Uterus (tissue), 2 donors: ENCODE measurements around the gene CDK5.

Experiments
- POLR2A ChIP-seq, 2 donors: fragments of 450-650 bp; IDR thresholded peaks; one replicate each; pipeline ENCODE4 v1.6.1; 2016; ENCODE audit warnings: antibody characterized with exemption in 2 of 2, mild to moderate bottlenecking in 1 of 2, moderate library complexity in 1 of 2
- TF ChIP-seq, protein P1 (sequence below), 4 experiments: fragments of 200-600 bp in 2 of 4; fragments of 450-650 bp in 2 of 4; sonication (generic) in 2 of 4; IDR thresholded peaks; one replicate each; pipeline ENCODE4 v1.5.1; 2016 to 2019; ENCODE audit warnings: antibody characterized with exemption in 4 of 4, mild to moderate bottlenecking in 2 of 4, moderate library complexity in 1 of 4

DNA sequence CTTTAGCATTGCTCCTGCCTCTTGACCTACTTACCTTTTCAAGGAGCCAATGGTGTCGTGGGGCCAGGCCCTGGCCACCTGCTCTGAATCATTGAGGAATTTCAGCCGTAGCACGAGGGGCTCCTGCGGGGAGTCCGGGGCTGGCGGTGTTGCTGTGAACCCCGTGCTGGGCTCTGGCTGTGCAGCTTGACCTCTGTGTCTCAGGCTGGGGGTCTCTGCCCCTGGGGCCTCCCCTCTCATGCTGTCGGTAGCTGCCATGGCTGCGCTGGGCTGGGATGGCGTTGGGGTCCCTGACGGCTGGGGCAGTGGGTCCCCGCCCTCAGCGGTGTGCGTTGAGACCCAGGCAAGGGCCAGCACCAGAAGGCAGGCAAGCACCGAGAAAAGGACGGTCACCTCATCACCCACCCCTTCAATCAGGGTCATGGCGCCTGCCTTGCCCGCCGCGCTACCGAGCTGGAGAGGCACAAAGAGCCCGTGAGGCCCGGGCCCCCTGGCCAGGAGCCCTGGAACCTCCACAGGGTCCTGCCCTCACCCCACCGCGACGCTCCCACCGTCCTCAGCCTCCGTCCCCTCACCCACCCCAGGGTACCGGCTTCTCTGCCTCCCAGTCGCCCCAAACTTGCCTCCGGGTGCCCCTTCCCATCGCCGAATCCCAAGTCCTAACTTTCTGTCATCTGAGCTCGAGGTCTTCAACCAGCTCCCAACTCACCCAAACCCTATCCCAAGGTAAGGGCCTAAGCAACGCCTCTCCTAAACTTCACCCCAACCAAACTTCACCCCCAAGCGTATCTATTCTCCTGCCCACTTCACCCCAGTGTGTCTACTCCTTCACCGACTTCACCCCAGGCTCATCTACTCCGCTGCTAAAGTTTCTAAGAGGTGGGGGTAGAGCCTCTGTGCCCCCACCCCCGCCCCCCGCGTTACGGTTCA, 24.7 kb upstream of the CDK5 start:
- TF ChIP-seq POLR2A (IDR thresholded peaks at IDR 0.05), result no peak
- TF ChIP-seq, protein P1, sequence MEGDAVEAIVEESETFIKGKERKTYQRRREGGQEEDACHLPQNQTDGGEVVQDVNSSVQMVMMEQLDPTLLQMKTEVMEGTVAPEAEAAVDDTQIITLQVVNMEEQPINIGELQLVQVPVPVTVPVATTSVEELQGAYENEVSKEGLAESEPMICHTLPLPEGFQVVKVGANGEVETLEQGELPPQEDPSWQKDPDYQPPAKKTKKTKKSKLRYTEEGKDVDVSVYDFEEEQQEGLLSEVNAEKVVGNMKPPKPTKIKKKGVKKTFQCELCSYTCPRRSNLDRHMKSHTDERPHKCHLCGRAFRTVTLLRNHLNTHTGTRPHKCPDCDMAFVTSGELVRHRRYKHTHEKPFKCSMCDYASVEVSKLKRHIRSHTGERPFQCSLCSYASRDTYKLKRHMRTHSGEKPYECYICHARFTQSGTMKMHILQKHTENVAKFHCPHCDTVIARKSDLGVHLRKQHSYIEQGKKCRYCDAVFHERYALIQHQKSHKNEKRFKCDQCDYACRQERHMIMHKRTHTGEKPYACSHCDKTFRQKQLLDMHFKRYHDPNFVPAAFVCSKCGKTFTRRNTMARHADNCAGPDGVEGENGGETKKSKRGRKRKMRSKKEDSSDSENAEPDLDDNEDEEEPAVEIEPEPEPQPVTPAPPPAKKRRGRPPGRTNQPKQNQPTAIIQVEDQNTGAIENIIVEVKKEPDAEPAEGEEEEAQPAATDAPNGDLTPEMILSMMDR (IDR thresholded peaks at IDR 0.05), result no peak
